ENCODE data around the gene CHMP5. TPM values are rescaled to one million over a fixed set of nuclear protein-coding genes. Genes with fewer than 3 reads are reported as not detected.
A peak's percentile ranks its signal among the peaks of the same experiment; 100 is the strongest.

CHMP5 gene
- total RNA-seq, 1 experiment from 2014 or later = 47.6 TPM

- H3K23me2 ChIP-seq (ENCODE audit: insufficient read length, low read depth, low read length, poor library complexity, severe bottlenecking) = no peaks in the 10 kb centered on the region
- H3K23ac ChIP-seq (ENCODE audit: insufficient read length, low read depth, low read length) = no peak overlapping the region
- H2BK20ac ChIP-seq (ENCODE audit: low read depth, low read length, poor library complexity, severe bottlenecking) = no peak overlapping the region
- no peaks in the 10 kb centered on the region for H3K79me1 ChIP-seq (ENCODE audit: insufficient read depth, low read depth, low read length, poor library complexity, severe bottlenecking)
- no peak overlapping the region for H2BK120ac ChIP-seq (ENCODE audit: low read depth, low read length, poor library complexity, severe bottlenecking)
- H3K27me3 ChIP-seq (ENCODE audit: insufficient read depth, low read length) = no peaks in the 10 kb centered on the region
- no peaks in the 10 kb centered on the region for H3K4me1 ChIP-seq (ENCODE audit: insufficient read depth, low read length)
- no peak overlapping the region for H3K9ac ChIP-seq (ENCODE audit: extremely low read depth, insufficient read length, low read length)
- no peak for TF ChIP-seq CTCF (conservative IDR thresholded peaks at IDR 0.05)
- no peak overlapping the region for H3K4me2 ChIP-seq (ENCODE audit: insufficient read depth, insufficient read length, low read length)
- no peak overlapping the region for H2AK5ac ChIP-seq (ENCODE audit: insufficient read length, low read length)
- 0 out of 2 replicates have a peak overlapping the region, but pooled peaks have one; percentile 5 for H3K14ac ChIP-seq (ENCODE audit: insufficient read depth, low read length)
- no peak overlapping the region for H3K4ac ChIP-seq (ENCODE audit: low read depth, low read length)
- no peak overlapping the region for H4K91ac ChIP-seq (ENCODE audit: insufficient read length, low read depth, low read length)
- no peak overlapping the region for H2BK15ac ChIP-seq (ENCODE audit: low read depth, low read length)
- H3T11ph ChIP-seq (ENCODE audit: low read length) = no peak overlapping the region
- no peaks in the 10 kb centered on the region for H3K9me3 ChIP-seq (ENCODE audit: control insufficient read depth, low read depth, low read length)
- H4K8ac ChIP-seq (replicated peaks; ENCODE audit: insufficient read length, low read depth, low read length) = no peak overlapping the region
- no peak overlapping the region for H4K5ac ChIP-seq (ENCODE audit: insufficient read length, low read depth, low read length)
- WGBS (ENCODE audit: extremely low coverage, insufficient read length, low lambda C conversion rate) = no CpG with 5 or more reads among the region's 9 CpGs
- H3K56ac ChIP-seq (ENCODE audit: insufficient read length, low read depth, low read length) = no peak overlapping the region
- H3K79me2 ChIP-seq (ENCODE audit: insufficient read depth, low read length) = no peaks in the 10 kb centered on the region
- Mint-ChIP-seq H3K4me3 (no peak overlapping the region), H3K27me3 (ENCODE audit: low read depth) (peaks cover 30% of the 10 kb centered on the region), H3K27ac (no peak overlapping the region), H3K9me3 (peaks cover 0 to 2% of the 10 kb centered on the region in 2 experiments; a peak in 1 of 5 replicates), H3K4me1 (no peaks in the 10 kb centered on the region), H3K36me3 (ENCODE audit: insufficient read depth in 1 of 3, low read depth in 3 of 3) (no peaks in the 10 kb centered on the region)
- H3K18ac ChIP-seq (ENCODE audit: insufficient read length, low read depth, low read length) = no peak overlapping the region
- H2AFZ ChIP-seq (ENCODE audit: low read length) = no peak overlapping the region
- no peaks in the 10 kb centered on the region for H4K20me1 ChIP-seq (ENCODE audit: control insufficient read depth, insufficient read depth, insufficient read length)
- H2BK12ac ChIP-seq (ENCODE audit: insufficient read length, low read depth, low read length) = no peak overlapping the region
- H2BK5ac ChIP-seq (ENCODE audit: insufficient read length, low read length) = no peak overlapping the region
- no peak for DNase-seq
- H3K27ac ChIP-seq (ENCODE audit: insufficient read length, low read depth, low read length) = no peak overlapping the region
Measured at GRCh38 chr9:33234511-33235467, 30.1 kb upstream of the CHMP5 start.

Data from H9 (cell line).